IMR-90 (cell line): ENCODE data around the gene JMJD1C. TPM values are rescaled to one million over a fixed set of nuclear protein-coding genes. Genes with fewer than 3 reads are reported as not detected.

Experiments
- ATAC-seq: fragments of 200-7000 bp; cut with Tn5 transposase; 2 replicates; pipeline ENCODE4 v1.9.1; 2020; ENCODE audit warnings: low read depth, mild to moderate bottlenecking, moderate library complexity
- BruUV-seq: library from RNA; stranded (reverse); fragments of 400-500 nt; replicated peaks from 2 replicates; lab custom pipeline; 2021; lab: Mats Ljungman, UMichigan
- CTCF ChIA-PET: fragments of 300-600 bp; formaldehyde crosslinking; extraction: SDS; loops from one replicate; lab custom pipeline; 2021; ENCODE audit warnings: antibody characterized with exemption; lab: Yijun Ruan, JAX
- POLR2A ChIA-PET: fragments of 300-600 bp; sonication (Branson Sonifier 250); formaldehyde crosslinking; loops from one replicate; lab custom pipeline; 2022; ENCODE audit warnings: antibody characterized with exemption; ENCODE audit not compliant: unreplicated experiment; lab: Charles Lee
- DNase-seq: peaks from one replicate; pipeline ENCODE4 v3.0.0; 2013
- H2AFZ ChIP-seq: replicated peaks from 2 replicates; pipeline ENCODE3; 2013; ENCODE audit warnings: low read length, mild to moderate bottlenecking; ENCODE audit not compliant: poor library complexity
- H2AK5ac ChIP-seq: 2 replicates; pipeline ENCODE4 v1.6.1; 2013; ENCODE audit warnings: low read depth, low read length, inconsistent platforms
- H2AK9ac ChIP-seq: replicated peaks from 2 replicates; pipeline ENCODE3; 2013; ENCODE audit warnings: mild to moderate bottlenecking, low read depth, low read length, moderate library complexity; ENCODE audit not compliant: poor library complexity
- H2BK120ac ChIP-seq: 2 replicates; pipeline ENCODE4 v1.6.1; 2013; ENCODE audit warnings: low read depth, low read length, inconsistent platforms
- H2BK15ac ChIP-seq: 3 replicates; pipeline ENCODE4 v1.6.1; 2013; ENCODE audit warnings: low read depth, low read length, inconsistent platforms
- H2BK20ac ChIP-seq: 2 replicates; pipeline ENCODE4 v1.6.1; 2013; ENCODE audit warnings: low read depth, mild to moderate bottlenecking, inconsistent platforms, low read length, moderate library complexity
- H2BK5ac ChIP-seq: 2 replicates; pipeline ENCODE4 v1.6.1; 2013; ENCODE audit warnings: mild to moderate bottlenecking, low read depth, low read length, inconsistent platforms; ENCODE audit not compliant: poor library complexity, severe bottlenecking
- H3K14ac ChIP-seq: replicated peaks from 2 replicates; pipeline ENCODE4 v1.6.1; 2013; ENCODE audit warnings: low read depth, low read length, inconsistent platforms
- H3K18ac ChIP-seq: 2 replicates; pipeline ENCODE4 v1.6.1; 2013; ENCODE audit warnings: low read depth, low read length, control low read depth
- H3K23ac ChIP-seq: 2 replicates; pipeline ENCODE4 v1.6.1; 2013; ENCODE audit warnings: low read depth, low read length, inconsistent platforms
- H3K27ac ChIP-seq: 2 replicates; pipeline ENCODE4 v1.5.1; 2013; ENCODE audit warnings: mild to moderate bottlenecking, control low read depth, low read length; ENCODE audit not compliant: insufficient read depth
- H3K27me3 ChIP-seq: 2 replicates; pipeline ENCODE4 v1.6.1; 2013; ENCODE audit warnings: low read length; ENCODE audit not compliant: control insufficient read depth, insufficient read depth
- H3K36me3 ChIP-seq: 2 replicates; pipeline ENCODE4 v1.6.1; 2013; ENCODE audit warnings: low read length, mixed read lengths; ENCODE audit not compliant: control insufficient read depth, insufficient read depth
- H3K4ac ChIP-seq: 2 replicates; pipeline ENCODE4 v1.6.1; 2013; ENCODE audit warnings: low read depth, low read length, inconsistent platforms
- H3K4me1 ChIP-seq: 2 replicates; pipeline ENCODE4 v1.6.1; 2013; ENCODE audit warnings: low read length, mixed read lengths; ENCODE audit not compliant: control insufficient read depth, insufficient read depth
- H3K4me2 ChIP-seq: 2 replicates; pipeline ENCODE4 v1.6.1; 2013; ENCODE audit warnings: low read depth, mild to moderate bottlenecking, control low read depth, low read length, moderate library complexity
- H3K4me3 ChIP-seq: 2 replicates; pipeline ENCODE4 v1.5.1; 2013; ENCODE audit warnings: low read depth, mild to moderate bottlenecking, control low read depth, low read length, moderate library complexity; ENCODE audit not compliant: insufficient read depth
- H3K56ac ChIP-seq: 2 replicates; pipeline ENCODE4 v1.6.1; 2013; ENCODE audit warnings: low read length, inconsistent platforms; ENCODE audit not compliant: insufficient read depth; ENCODE audit errors: extremely low read depth
- H3K79me1 ChIP-seq, 2 experiments: 2 replicates each; pipeline ENCODE4 v1.6.1; 2013; ENCODE audit warnings: low read length in 2 of 2, inconsistent platforms in 1 of 2, low read depth in 1 of 2
- H3K9ac ChIP-seq: 2 replicates; pipeline ENCODE4 v1.6.1; 2013; ENCODE audit warnings: low read depth, low read length, control low read depth
- H3K9me1 ChIP-seq: 2 replicates; pipeline ENCODE4 v1.6.1; 2013; ENCODE audit warnings: low read length, inconsistent platforms; ENCODE audit not compliant: insufficient read depth
- H3K9me3 ChIP-seq: 2 replicates; pipeline ENCODE4 v1.6.1; 2013; ENCODE audit warnings: low read length; ENCODE audit not compliant: control insufficient read depth, insufficient read depth
- H4K20me1 ChIP-seq: 2 replicates; pipeline ENCODE4 v1.6.1; 2013; ENCODE audit warnings: low read length, inconsistent platforms; ENCODE audit not compliant: insufficient read depth
- H4K5ac ChIP-seq: 2 replicates; pipeline ENCODE4 v1.6.1; 2013; ENCODE audit warnings: mild to moderate bottlenecking, low read depth, low read length, control low read depth
- H4K8ac ChIP-seq, 2 experiments: 2 replicates each; pipeline ENCODE4 v1.6.1; 2013; ENCODE audit warnings: low read depth in 2 of 2, low read length in 2 of 2, control low read depth in 1 of 2, inconsistent platforms in 1 of 2
- H4K91ac ChIP-seq: 2 replicates; pipeline ENCODE4 v1.6.1; 2013; ENCODE audit warnings: low read depth, low read length, inconsistent platforms; ENCODE audit not compliant: insufficient read depth
- CEBPB ChIP-seq: IDR thresholded peaks from 2 replicates; pipeline ENCODE4 v1.6.1; 2012; ENCODE audit warnings: low read depth, low read length, improper control_type of control experiment
- RFX5 ChIP-seq: IDR thresholded peaks from 2 replicates; pipeline ENCODE4 v1.8.0; 2012; ENCODE audit warnings: low read depth, mild to moderate bottlenecking, low read length, moderate library complexity
- WGBS, 2 experiments: methylation state at CpG; one replicate each; pipeline versions ENCODE4 v1.1.5 to v1.1.7; 2013; ENCODE audit warnings: missing lambda C conversion rate in 2 of 2; ENCODE audit not compliant: insufficient read length in 1 of 2; ENCODE audit errors: extremely low coverage in 2 of 2; 5-methylcytosine and 5-hydroxymethylcytosine counted together
- dilution Hi-C: fragments of 300-500 bp; cut with HindIII; formaldehyde crosslinking; loops from one replicate; pipeline ENCODE4 v1.14.3; 2018; ENCODE audit warnings: low sequenced_read_pairs; ENCODE audit not compliant: unreplicated experiment
- in situ Hi-C: fragments of 300-500 bp; cut with MboI; formaldehyde crosslinking; loops from 3 replicates; pipeline ENCODE4 v1.14.3; 2019; ENCODE audit warnings: low sequenced_read_pairs, inconsistent platforms, mixed read lengths
- intact Hi-C: fragments of 100-400 bp; cut with micrococcal nuclease; formaldehyde crosslinking; loops from 2 replicates; pipeline ENCODE4 v1.10.0; 2022
- polyA plus RNA-seq, 3 experiments: library from polyadenylated mRNA; depleted of rRNA; stranded (reverse); fragments of >200 nt; gene quantifications; 2 replicates each; pipeline ENCODE4 v1.2.3, GENCODE V29; 2012; ENCODE audit warnings: low replicate concordance in 1 of 3
- total RNA-seq: library from RNA; depleted of rRNA; stranded (reverse); fragments of >200 nt; gene quantifications from 2 replicates; pipeline ENCODE4 v1.2.3, GENCODE V29; 2012

The JMJD1C gene
- total and polyA plus RNA-seq, 2 of the 4 experiments (the other 2 are of a cell fraction) = 15.6 to 96.8 TPM

DNA sequence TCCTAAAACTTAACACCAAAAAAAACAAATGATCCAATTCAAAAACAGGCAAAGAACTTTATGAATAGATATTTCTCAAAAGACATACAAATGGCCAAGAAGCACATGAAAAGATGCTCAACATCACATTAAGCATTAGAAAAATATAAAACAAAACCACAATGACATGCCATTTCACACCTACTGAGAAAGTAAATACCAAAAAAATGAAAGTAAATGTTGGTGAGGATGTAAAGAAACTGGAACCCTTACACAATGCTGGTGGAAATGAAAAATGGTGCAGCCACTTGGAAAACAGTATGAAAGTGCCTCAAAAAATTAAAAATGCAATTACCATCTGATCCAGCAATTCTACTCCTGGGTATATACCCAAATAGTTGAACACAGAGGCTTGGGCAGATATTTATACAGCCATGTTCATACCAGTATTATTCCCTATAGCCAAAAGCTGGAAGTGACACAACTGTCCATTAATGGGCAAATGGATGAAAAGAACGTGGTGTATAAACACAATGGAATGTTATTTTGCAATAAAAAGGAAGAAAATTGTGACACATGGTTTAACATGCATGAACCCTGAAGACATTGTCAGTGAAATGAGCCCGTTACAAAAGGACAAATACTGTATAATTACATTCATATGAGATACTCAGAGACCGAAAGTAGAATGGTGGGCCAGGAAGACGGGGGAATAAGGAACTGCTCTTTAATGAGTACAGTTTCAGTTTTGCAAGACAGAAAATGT, 89.0 kb downstream of the JMJD1C start:
- CTCF ChIA-PET = interaction anchor here (0.6 kb wide), 1 partner anchor 13 kb away, joined by 4 read pairs; no protein-coding TSS in a partner anchor
- intact Hi-C loops = no loop called here

More for the DNA sequence above, 89.0 kb downstream of the JMJD1C start:
- in situ Hi-C loops = no loop called here
- H3K79me1 ChIP-seq = peaks cover 18 to 56% of the 10 kb centered on the region in 2 experiments
- H3K27ac ChIP-seq = no peak overlapping the region
- ATAC-seq = peak; percentile 66
- no peak overlapping the region for H3K56ac ChIP-seq
- H4K20me1 ChIP-seq = no peaks in the 10 kb centered on the region
- no peak overlapping the region for H2BK15ac ChIP-seq
- H2AK5ac ChIP-seq = no peak overlapping the region
- peak overlapping the region; percentile 46; the same call in 1 of the 2 replicates for H3K23ac ChIP-seq
- no peaks in the 10 kb centered on the region for H3K4me1 ChIP-seq
- H3K9me3 ChIP-seq = no peaks in the 10 kb centered on the region
- peak overlapping the region; percentile 11; the same call in 1 of the 2 replicates for H2BK20ac ChIP-seq
- 0 out of 2 replicates have a peak, but pooled peaks cover 1% of the 10 kb centered on the region for H3K36me3 ChIP-seq
- no CpG with 5 or more reads among the region's 4 CpGs for WGBS, 2 experiments
- H4K8ac ChIP-seq = peak overlapping the region in 1 of 2 experiments; percentile 71; a peak in 2 of 4 replicates
- H3K4ac ChIP-seq = peak overlapping the region; percentile 36; the same call in 1 of the 2 replicates
- no TSS peak for BruUV-seq
- dilution Hi-C loops = no loop called here
- peak overlapping the region; percentile 55; the same call in 1 of the 2 replicates for H3K18ac ChIP-seq
- H2BK120ac ChIP-seq = peak overlapping the region; percentile 38; the same call in 1 of the 2 replicates
- TF ChIP-seq RFX5 (no peak), CEBPB (peak; percentile 90)
- no peak overlapping the region for H2AK9ac ChIP-seq
- H3K27me3 ChIP-seq = no peaks in the 10 kb centered on the region
- H3K9me1 ChIP-seq = peaks cover 4% of the 10 kb centered on the region; the same call in 1 of the 2 replicates
- H2AFZ ChIP-seq = no peak overlapping the region
- POLR2A ChIA-PET = no interaction called here
- no peak overlapping the region for H4K91ac ChIP-seq
- H2BK5ac ChIP-seq = peak overlapping the region; percentile 67
- H3K9ac ChIP-seq = no peak overlapping the region
- no peak overlapping the region for H4K5ac ChIP-seq
- peak overlapping the region; percentile 10; the same call in 1 of the 2 replicates for H3K14ac ChIP-seq
- peak overlapping the region; percentile 50; the same call in 1 of the 2 replicates for H3K4me2 ChIP-seq
- DNase-seq = peak; percentile 60
- no peak overlapping the region; the same call in 1 of the 2 replicates for H3K4me3 ChIP-seq
